Measurements from ENCODE around the gene NANOS2.

DNA sequence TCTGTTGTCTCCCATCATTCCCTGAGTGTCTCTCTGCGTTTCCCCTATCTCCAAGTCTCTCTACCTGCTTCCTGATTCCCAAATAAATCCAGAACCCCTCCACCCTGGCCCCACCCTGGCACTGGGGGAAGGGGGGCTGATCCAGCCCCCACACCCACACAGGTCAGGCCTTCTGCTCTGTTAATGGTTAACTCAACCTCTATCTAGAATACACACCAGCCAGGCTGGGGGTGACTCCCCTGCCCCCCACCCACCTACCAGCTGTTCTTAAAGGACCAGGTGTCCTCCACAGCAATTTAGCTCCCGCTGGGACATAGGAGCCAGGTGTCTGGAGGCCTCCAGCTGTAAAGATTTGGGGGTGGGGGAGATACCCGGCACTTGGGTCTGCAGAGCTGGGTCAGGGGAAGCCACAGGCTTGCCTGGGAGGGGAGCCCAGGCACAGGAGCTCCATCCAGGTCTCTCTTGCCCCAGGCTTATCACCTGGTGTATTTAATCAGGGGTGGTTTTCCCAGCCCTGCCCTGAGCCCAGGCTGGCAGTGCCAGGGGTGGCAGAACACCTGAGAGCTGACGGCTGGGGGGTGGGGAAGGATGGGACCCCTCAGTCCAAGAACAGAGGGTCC, 32.6 kb downstream of the NANOS2 start:
- TF ChIP-seq, protein P1, sequence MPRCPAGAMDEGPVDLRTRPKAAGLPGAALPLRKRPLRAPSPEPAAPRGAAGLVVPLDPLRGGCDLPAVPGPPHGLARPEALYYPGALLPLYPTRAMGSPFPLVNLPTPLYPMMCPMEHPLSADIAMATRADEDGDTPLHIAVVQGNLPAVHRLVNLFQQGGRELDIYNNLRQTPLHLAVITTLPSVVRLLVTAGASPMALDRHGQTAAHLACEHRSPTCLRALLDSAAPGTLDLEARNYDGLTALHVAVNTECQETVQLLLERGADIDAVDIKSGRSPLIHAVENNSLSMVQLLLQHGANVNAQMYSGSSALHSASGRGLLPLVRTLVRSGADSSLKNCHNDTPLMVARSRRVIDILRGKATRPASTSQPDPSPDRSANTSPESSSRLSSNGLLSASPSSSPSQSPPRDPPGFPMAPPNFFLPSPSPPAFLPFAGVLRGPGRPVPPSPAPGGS (CRISPR knock-in tag; IDR thresholded peaks at IDR 0.05) = no peak
- no peak for TF ChIP-seq ADNP (CRISPR knock-in tag; IDR thresholded peaks at IDR 0.05)
- TF ChIP-seq, protein P2, sequence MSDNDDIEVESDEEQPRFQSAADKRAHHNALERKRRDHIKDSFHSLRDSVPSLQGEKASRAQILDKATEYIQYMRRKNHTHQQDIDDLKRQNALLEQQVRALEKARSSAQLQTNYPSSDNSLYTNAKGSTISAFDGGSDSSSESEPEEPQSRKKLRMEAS (IDR thresholded peaks at IDR 0.05) = peak; percentile 75
- TF ChIP-seq ZNF768 (CRISPR knock-in tag; IDR thresholded peaks at IDR 0.05) = no peak
- no peak for TF ChIP-seq SETDB1 (CRISPR knock-in tag; IDR thresholded peaks at IDR 0.05; ENCODE audit: borderline replicate concordance)
- TF ChIP-seq ZNF615 (CRISPR knock-in tag; IDR thresholded peaks at IDR 0.05; ENCODE audit: borderline replicate concordance) = no peak
- TF ChIP-seq EEA1 (CRISPR knock-in tag; IDR thresholded peaks at IDR 0.05; ENCODE audit: borderline replicate concordance) = peak; percentile 85
- no peak for TF ChIP-seq SMARCE1 (IDR thresholded peaks at IDR 0.05; ENCODE audit: borderline replicate concordance)
- TF ChIP-seq, protein P3, sequence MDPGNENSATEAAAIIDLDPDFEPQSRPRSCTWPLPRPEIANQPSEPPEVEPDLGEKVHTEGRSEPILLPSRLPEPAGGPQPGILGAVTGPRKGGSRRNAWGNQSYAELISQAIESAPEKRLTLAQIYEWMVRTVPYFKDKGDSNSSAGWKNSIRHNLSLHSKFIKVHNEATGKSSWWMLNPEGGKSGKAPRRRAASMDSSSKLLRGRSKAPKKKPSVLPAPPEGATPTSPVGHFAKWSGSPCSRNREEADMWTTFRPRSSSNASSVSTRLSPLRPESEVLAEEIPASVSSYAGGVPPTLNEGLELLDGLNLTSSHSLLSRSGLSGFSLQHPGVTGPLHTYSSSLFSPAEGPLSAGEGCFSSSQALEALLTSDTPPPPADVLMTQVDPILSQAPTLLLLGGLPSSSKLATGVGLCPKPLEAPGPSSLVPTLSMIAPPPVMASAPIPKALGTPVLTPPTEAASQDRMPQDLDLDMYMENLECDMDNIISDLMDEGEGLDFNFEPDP (CRISPR knock-in tag; conservative IDR thresholded peaks at IDR 0.05) = 0 out of 2 replicates have a peak, but pooled peaks have one; percentile 25

Measured in HepG2 (cell line).